Stimulated activated CD4-positive, alpha-beta T cell treated with anti-CD3 and anti-CD28 coated beads, Interleukin-15, amount 100 ng/mL, for 48 hours (primary cell): Measurements from ENCODE around the gene LMNTD2.
A peak's percentile ranks its signal among the peaks of the same experiment; 100 is the strongest.
"Not testable (repeated sequence)": the region's sequence is repeated elsewhere in the genome, so short reads cannot be mapped to it uniquely, and the experiment has no call there.

Source experiments
- DNase-seq, 2 donors: peaks; one replicate each; pipeline ENCODE4 v3.0.0-alpha.2; 2020; ENCODE audit warnings: low read depth in 2 of 2

LMNTD2 gene

GRCh38 chr11:535210-535518, 25.4 kb downstream of the LMNTD2 start:
- DNase-seq = no peak

- no peak for DNase-seq
These were observed 25.9 kb downstream of the LMNTD2 start for GRCh38 chr11:534396-535209.

- no peak for DNase-seq
These were observed 26.7 kb downstream of the LMNTD2 start for GRCh38 chr11:533586-534395.

- DNase-seq = no peak
These were observed 27.5 kb downstream of the LMNTD2 start for GRCh38 chr11:532986-533585.

- DNase-seq = no peak
These were observed 28.0 kb downstream of the LMNTD2 start for GRCh38 chr11:532527-532985.

GRCh38 chr11:531919-532526, 28.5 kb downstream of the LMNTD2 start:
- no peak for DNase-seq

- no peak for DNase-seq
These were observed 29.3 kb downstream of the LMNTD2 start for GRCh38 chr11:530960-531831.

- DNase-seq = no peak
These were observed 30.7 kb downstream of the LMNTD2 start for GRCh38 chr11:529728-530411.

- no peak for DNase-seq
These were observed 31.5 kb downstream of the LMNTD2 start for GRCh38 chr11:528815-529727.

- DNase-seq = no peak
These were observed 32.2 kb downstream of the LMNTD2 start for GRCh38 chr11:528166-528814.

GRCh38 chr11:526192-526591, 34.3 kb downstream of the LMNTD2 start:
- DNase-seq = no peak

- no peak for DNase-seq
These were observed 39.3 kb downstream of the LMNTD2 start for GRCh38 chr11:521177-521688.

GRCh38 chr11:520428-521176, 39.9 kb downstream of the LMNTD2 start:
- DNase-seq = no peak

- DNase-seq = peak; percentile 83 to 84
These were observed 41.9 kb downstream of the LMNTD2 start for GRCh38 chr11:518463-519202.

- not testable (repeated sequence) for DNase-seq
These were observed 43.4 kb downstream of the LMNTD2 start for GRCh38 chr11:516918-517685.

GRCh38 chr11:516400-516799, 44.1 kb downstream of the LMNTD2 start:
- no peak for DNase-seq

- DNase-seq = no peak
These were observed 45.4 kb downstream of the LMNTD2 start for GRCh38 chr11:515131-515530.
